GM12873 (cell line): ENCODE data around the gene RIN2.

ENCODE experiments used
- TF ChIP-seq, protein P1 (sequence below): IDR thresholded peaks from 2 replicates; pipeline ENCODE4 v1.5.1; 2012; ENCODE audit warnings: low read depth, mild to moderate bottlenecking, moderate library complexity, low read length, control low read depth; ENCODE audit not compliant: insufficient read depth; ENCODE audit errors: missing control alignments

Gene RIN2

DNA sequence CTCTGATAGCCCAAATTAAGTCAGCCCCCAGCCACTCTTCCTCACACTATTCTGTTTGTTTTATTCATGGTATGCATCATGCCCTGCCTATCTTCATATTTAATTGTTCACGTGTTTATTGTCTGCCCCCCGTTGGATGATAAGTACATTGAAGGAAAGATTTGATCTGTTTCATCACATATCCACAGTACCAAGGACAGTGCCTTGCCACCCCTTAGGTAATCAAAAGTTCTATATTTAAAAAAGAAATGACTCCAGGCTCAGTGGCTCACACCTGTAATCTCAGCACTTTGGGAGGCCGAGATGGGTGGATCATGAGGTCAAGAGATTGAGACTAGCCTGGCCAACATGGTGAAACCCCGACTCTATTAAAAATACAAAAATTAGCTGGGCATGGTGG, 10.2 kb upstream of the RIN2 start:
- TF ChIP-seq, protein P1, sequence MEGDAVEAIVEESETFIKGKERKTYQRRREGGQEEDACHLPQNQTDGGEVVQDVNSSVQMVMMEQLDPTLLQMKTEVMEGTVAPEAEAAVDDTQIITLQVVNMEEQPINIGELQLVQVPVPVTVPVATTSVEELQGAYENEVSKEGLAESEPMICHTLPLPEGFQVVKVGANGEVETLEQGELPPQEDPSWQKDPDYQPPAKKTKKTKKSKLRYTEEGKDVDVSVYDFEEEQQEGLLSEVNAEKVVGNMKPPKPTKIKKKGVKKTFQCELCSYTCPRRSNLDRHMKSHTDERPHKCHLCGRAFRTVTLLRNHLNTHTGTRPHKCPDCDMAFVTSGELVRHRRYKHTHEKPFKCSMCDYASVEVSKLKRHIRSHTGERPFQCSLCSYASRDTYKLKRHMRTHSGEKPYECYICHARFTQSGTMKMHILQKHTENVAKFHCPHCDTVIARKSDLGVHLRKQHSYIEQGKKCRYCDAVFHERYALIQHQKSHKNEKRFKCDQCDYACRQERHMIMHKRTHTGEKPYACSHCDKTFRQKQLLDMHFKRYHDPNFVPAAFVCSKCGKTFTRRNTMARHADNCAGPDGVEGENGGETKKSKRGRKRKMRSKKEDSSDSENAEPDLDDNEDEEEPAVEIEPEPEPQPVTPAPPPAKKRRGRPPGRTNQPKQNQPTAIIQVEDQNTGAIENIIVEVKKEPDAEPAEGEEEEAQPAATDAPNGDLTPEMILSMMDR = no peak

DNA sequence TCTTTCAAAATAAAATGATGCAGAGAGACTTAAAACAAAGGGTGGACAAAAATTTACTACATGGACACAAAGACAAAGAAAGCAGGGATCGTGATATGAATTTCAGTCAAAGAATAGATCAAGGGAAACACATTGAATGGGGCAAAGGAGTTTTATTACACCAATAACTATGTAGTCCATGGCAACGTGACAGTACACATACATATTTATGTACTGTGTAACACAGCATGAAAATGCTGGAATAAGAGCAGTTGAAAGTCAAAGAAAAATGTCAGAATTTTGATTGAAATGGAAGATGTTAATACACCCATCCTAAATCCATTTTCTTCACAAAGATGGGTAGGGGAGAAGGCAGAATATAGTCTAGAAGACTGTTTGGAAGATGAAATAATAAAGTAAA, 9.4 kb upstream of the RIN2 start:
- TF ChIP-seq, protein P1 = no peak

DNA sequence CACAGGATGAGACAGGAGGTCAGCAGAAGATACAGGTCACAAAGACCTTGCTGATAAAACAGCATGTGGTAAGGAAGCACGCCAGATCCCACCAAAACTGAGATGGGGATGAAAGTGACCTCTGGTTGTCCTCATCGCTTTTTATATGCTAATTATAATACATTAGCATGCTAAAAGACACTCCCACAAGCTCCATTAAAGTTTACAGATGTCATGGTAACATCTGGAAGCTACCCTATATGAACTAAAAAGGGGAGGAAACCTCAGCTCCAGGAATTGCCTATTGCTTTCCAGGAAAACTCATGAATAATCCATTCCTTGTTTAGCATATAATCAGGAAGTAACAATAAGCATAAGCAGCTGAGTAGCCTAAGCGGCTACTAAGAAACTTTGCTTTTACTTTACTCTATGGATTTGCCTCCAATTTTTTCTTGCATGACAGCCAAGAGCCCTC, 8.4 kb upstream of the RIN2 start:
- TF ChIP-seq, protein P1 = no peak

DNA sequence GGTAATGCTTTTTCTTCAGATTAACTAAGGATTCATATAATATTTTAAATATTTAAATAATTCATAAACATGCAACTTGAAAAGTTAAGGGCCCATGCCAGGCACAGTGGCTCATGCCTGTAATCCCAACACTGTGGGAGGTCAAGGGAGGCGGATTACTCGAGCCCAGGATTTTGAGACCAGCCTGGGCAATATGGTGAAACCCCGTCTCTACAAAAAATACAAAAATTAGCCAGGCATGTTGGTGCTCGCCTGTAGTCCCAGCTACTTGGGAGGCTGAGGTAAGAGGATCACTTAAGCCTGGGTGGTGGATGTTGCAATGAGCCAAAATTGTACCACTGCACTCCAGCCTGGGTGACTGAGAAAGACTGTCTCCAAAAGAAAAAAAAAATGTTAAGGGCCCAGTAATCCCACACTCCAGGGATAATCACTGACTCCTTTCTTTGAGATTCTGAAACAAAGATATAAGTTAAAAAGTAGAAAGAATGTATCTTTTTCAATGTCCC, 7.9 kb upstream of the RIN2 start:
- TF ChIP-seq, protein P1 = no peak

DNA sequence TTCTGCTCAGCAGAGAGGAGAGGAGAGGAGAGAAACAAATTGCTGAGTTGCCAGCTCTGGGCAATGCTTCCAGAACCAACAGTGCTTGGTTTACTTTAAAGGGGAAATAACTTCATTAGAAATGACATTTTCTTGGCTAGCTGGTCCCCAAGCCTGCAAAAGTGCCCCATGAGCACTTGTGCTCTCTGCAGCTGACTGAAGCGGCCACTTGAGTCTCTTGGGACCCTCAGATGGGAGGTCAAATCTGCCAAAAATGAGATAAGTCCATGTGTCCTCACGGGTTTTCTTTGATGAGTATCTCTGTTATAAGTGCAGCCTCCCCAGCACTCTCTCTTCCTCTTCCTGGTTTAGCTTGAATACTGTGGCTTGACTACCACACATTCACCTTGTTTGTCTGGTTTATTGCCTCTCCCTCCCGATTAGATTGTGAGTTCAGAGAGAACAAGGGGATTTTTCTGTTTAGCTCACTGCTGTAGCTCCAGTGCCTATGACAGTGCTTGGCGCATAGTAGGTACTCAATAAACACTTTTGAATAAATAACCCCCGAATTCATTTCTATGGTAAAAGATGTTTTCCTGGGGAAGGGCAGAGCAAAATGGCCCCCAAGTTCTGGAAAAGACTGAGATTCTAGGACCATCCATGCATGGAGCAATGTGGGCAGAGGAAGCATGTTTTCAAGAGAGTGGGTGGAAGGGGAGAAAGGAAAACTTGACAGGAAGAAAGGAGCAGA, 7.0 kb upstream of the RIN2 start:
- TF ChIP-seq, protein P1 = no peak

DNA sequence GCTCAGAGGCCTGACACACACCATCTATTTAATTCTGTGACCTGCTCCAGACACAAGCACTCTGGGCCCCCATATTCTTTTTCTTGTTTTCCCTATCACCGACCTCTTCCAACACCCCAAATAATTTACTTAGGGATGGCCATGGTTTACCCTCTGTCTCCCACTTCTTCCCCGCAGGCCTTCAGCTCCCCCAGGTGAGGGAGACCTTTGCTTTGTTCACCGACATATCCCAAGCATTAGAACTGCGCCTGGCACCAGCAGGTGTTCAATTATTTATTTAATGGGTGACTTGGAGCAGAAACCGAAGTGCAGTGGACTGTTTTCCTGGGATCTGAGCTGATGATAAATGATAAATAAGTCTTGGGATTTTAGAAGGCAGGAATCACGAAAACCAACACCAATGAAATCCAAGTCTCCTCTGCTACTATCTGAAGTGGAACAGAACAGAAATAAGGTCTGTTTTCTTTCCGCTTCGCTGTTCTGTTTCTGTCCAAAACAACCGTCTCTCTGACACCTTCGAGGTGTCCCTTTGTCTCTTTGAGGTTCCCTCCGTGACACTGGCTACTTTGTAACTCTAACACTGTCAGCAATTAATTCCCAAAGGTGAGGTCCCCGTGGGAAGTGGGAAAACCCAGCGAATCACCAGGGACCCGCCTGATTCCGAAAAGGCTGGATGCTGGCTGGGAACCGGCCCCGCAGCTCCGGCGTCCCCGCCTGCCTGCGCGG, 1.1 kb upstream of the RIN2 start:
- TF ChIP-seq, protein P1 = no peak

DNA sequence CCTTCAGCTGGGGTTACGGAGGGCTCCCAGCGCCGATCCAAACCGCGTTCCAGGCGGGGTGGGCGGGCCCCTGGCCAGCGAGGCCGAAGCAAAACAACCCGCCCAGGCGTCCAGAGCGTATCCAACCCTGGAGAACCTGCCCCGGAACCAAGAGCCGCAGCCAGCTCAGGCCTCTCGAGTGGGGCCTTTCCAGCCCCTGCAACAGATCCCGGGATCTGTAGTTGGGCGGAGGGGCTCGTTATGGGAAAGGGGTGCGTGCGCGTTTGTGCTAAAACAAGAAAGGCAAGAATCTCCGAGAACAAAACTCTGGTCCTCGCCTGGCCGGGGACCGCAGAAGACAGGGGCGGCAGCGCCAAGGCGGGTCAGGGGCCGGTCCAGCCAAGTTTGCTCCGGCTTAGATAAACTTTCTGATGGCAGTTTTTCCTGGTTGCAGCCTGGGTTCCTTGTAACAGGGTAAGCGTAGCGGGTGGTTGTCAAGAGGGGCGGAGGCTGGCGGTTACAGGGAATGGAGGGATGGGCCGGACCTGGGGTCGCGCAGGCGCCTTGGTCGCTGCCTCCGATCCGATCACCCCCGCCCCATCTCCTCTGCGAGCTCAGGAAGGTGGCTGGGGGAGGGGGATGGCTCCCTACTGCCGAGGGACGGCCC, 448 bp upstream of the RIN2 start:
- TF ChIP-seq, protein P1 = no peak
